ENCODE results near the gene FAHD1.

FAHD1 gene

GRCh38 chr16:1826691-1827573, at the start of gene FAHD1, which contains the start of gene HAGH:
TSS of gene FAHD1 (plus strand) at chr16:1827206. CDS start at chr16:1827239, 33 bp downstream.
TSS of gene HAGH (minus strand) at chr16:1826825. CDS start at chr16:1826787, 38 bp downstream.
- DNase-seq (ENCODE audit: low spot score) = peak; percentile 86

GRCh38 chr16:1777375-1778199, 49.4 kb upstream of the FAHD1 start:
- no peak for DNase-seq (ENCODE audit: low spot score)

DNA sequence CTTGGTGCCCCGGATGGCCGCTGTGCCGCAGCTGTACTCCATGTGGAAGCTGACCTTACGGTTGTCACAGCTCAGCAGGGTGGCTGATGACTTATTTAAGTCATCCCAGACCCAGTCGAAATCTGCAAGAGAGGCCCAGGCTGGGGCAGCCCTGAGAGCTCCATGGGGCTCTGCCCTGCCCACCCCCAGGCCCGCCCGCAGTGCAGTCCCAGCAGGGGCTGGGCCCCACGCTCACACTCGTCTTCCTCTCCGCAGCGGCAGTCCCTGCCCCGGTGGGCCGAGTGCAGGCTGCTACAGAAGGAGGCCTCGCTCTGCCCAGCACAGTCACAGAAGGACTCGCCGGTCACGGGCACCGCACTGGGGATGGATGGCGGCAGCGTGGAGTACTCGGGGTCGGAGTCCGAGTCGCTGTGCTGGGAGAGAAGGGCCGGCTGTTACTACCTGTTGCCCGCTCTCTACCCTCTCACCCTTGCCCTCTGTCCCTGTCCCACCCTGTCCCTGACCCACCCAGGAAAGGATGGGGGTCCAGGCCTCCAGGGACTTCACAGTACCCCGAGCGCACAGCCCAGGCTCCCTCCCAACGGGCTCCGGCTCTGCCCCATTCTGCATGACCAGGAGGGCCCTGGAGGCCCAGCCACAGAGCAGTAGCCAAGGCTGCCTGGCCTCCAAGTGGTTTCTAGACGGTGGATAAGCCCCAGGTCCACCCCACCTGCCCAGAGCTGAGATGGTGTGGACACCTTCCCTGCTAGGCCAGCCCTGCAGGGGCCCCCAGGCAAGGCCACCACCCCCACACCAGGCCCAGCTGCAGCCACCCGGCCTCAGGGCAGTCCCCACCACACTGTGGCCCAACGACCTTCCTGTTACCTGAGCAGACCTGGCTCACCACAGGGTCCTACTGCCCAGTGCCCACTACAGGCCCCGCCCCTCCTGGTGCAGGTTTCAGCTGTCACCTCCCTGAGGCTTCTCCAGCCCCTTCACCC, 48.5 kb upstream of the FAHD1 start:
- no peak for DNase-seq (ENCODE audit: low spot score)

DNA sequence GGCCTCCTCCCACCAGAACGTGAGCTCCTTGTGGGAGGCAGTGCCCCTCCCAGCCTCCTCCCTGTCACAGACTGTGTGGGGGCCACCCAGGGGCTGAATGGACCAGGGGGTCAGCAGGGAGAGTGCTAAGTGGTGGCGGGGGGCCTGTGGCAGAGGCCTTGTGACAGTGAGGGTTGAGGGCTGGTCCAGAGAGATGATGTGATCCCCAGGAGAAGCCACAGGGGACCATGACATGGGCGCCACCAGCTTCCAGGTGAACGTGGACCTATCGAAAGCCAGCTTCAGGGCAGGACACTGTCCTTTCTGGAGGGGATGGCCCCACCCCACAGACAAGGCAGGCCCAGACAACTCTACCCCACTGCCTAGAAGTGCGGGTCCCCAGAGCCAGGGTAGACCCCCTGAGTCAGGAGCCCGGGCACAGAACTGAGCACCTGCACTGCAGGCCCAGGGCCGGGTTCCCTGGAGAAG, 47.7 kb upstream of the FAHD1 start:
- DNase-seq (ENCODE audit: low spot score) = no peak

GRCh38 chr16:1779741-1780676, 47.0 kb upstream of the FAHD1 start:
- DNase-seq (ENCODE audit: low spot score) = no peak

GRCh38 chr16:1780677-1781072, 46.3 kb upstream of the FAHD1 start:
- DNase-seq (ENCODE audit: low spot score) = no peak

GRCh38 chr16:1781254-1781653, 45.8 kb upstream of the FAHD1 start:
- no peak for DNase-seq (ENCODE audit: low spot score)

- no peak for DNase-seq (ENCODE audit: low spot score)
Measured at GRCh38 chr16:1781758-1782407, 45.1 kb upstream of the FAHD1 start.

DNA sequence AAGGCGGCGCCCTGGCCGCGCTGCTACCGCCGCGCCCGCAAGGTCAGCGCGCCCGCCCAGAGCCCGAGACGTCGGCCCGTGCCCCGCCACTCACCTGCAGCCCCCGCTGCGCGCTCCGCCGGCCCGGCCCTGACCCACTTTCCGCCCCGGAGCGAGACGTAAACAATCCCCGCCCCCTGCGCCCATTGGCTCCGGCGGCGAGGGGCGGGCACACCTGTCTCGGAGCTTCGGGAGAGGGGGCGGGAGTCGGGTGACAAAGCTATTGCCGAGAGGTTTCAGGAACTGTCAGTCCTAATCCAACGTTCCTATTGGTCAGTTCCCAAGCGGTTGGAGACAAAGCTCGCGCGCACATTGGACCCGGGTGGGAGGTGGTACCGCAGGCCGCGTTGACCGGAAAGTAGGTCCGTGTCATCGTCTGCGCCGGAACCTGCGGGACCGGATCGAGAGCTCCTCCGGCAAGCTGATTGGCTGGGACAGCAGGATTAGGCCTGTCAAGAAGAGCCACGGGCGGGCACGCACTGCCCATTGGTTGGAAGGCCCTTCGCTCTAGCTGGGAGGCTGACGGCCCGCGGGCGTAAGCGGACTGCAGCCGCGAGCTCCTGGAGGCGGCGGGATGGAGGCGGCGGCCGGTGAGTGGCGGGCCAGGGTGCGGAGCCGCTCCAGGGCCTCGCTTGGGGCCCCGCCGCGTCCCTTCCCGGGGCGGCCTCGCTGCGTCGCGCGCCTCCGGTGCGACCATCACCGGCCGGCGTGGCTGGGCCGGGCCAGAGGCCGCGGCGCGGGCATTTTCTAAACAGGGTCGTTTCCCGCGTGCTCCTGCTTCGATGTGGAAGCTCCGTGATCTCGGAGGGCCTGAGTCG, 44.4 kb upstream of the FAHD1 start, which contains the start of the genes NUBP2 and SPSB3:
Gene NUBP2, plus strand, starts transcription at position 553 of the 857 bp plus-strand sequence. Its CDS starts 61 bp downstream, at position 614.
Gene SPSB3, minus strand, starts transcription at position 164 of the 857 bp plus-strand sequence. CDS start 1,088 bp downstream, outside the sequence.
- peak; percentile 100 for DNase-seq (ENCODE audit: low spot score)

GRCh38 chr16:1784977-1785845, 41.8 kb upstream of the FAHD1 start:
- DNase-seq (ENCODE audit: low spot score) = no peak

- DNase-seq (ENCODE audit: low spot score) = no peak
Measured at GRCh38 chr16:1785846-1786170, 41.2 kb upstream of the FAHD1 start.

DNA sequence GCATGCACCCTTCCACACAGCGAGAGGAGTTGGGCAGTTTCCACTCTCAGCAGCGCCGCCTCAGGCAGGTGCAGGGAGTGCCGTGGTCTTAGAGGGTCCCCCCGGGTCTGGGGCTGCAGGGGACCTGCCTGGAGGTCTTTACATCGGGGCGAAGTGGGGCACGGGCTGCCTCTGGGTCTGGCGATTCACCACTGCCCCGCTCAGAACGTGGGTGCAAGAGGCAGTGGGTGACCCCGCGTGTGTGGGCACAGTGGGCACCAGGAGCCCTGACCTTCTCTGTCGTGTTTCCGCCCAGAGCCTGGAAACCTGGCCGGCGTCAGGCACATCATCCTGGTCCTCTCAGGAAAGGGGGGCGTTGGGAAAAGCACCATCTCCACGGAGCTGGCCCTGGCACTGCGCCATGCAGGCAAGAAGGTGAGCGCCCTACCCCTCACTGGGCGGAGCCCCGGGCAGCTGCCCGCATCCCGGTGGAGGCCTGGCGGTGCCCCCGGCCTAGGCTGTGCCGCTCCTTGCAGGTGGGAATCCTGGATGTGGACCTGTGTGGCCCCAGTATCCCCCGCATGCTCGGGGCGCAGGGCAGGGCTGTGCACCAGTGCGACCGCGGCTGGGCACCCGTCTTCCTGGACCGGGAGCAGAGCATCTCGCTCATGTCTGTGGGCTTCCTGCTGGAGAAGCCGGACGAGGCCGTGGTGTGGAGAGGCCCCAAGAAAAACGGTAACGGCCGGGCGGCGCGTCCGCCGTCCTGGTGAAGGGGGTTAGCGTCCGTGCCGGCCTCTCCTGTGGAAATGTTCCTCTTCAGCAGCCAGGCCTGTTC, 40.6 kb upstream of the FAHD1 start:
- no peak for DNase-seq (ENCODE audit: low spot score)

- no peak for DNase-seq (ENCODE audit: low spot score)
Measured at GRCh38 chr16:1787056-1787321, 40.0 kb upstream of the FAHD1 start.

GRCh38 chr16:1787322-1788094, 39.5 kb upstream of the FAHD1 start:
- no peak for DNase-seq (ENCODE audit: low spot score)

- DNase-seq (ENCODE audit: low spot score) = no peak
Measured at GRCh38 chr16:1788095-1788707, 38.8 kb upstream of the FAHD1 start.

DNA sequence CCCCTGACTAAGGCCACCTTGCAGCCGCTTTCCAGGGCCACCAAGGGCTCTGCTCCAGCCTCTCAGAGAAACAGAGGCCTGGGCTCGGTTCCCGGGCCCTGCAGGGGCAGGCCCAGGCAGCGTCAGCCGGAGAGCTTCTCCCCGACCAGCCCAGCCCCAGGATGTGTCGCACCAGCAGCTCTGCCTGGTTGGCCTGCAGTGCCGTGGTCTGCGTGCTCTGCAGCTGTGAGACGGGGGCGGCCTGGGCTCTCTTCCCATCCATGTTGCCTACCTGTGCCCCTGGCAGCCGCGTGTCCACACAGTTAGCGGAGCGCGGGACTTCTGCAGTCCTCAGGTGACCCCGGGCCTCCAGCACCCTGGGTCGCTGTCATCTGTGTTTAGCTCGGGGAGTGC, 38.3 kb upstream of the FAHD1 start:
- DNase-seq (ENCODE audit: low spot score) = no peak
